Glutamatergic neuron (in vitro differentiated cells): ENCODE results near the gene MED9. TPM values are rescaled to one million over a fixed set of nuclear protein-coding genes. Genes with fewer than 3 reads are reported as not detected.
"Not testable (repeated sequence)": the region's sequence is repeated elsewhere in the genome, so short reads cannot be mapped to it uniquely, and the experiment has no call there.

Source experiments
- DNase-seq: peaks from one replicate; pipeline ENCODE4 v3.0.0; 2022
- H3K27ac Mint-ChIP-seq: one replicate; pipeline ENCODE4 v1.8.0; 2020; ENCODE audit warnings: mild to moderate bottlenecking, mixed read lengths, inconsistent platforms; ENCODE audit not compliant: unreplicated experiment
- H3K27me3 Mint-ChIP-seq: one replicate; pipeline ENCODE4 v1.8.0; 2020; ENCODE audit warnings: mild to moderate bottlenecking, moderate library complexity, mixed read lengths, inconsistent platforms; ENCODE audit not compliant: unreplicated experiment
- H3K36me3 Mint-ChIP-seq: one replicate; pipeline ENCODE4 v1.8.0; 2020; ENCODE audit warnings: mild to moderate bottlenecking, mixed read lengths, inconsistent platforms; ENCODE audit not compliant: unreplicated experiment
- H3K4me1 Mint-ChIP-seq: one replicate; pipeline ENCODE4 v1.8.0; 2020; ENCODE audit warnings: mild to moderate bottlenecking, low read depth, mixed read lengths, inconsistent platforms; ENCODE audit not compliant: unreplicated experiment
- H3K4me3 Mint-ChIP-seq: one replicate; pipeline ENCODE4 v1.8.0; 2020; ENCODE audit warnings: mild to moderate bottlenecking, mixed read lengths, inconsistent platforms; ENCODE audit not compliant: unreplicated experiment
- H3K9me3 Mint-ChIP-seq: one replicate; pipeline ENCODE4 v1.8.0; 2020; ENCODE audit warnings: mild to moderate bottlenecking, moderate library complexity, mixed read lengths, inconsistent platforms; ENCODE audit not compliant: unreplicated experiment
- CTCF ChIP-seq: fragments of 200-600 bp; sonication (generic); IDR thresholded peaks from one replicate; pipeline ENCODE4 v1.5.0; 2021; ENCODE audit not compliant: partially characterized antibody, unreplicated experiment
- long read RNA-seq: library from polyadenylated mRNA; unstranded; transcript quantifications from one replicate; pipeline ENCODE4 v2.0.0, GENCODE V29; 2020; ENCODE audit not compliant: unreplicated experiment
- total RNA-seq: library from RNA; stranded (reverse); fragmentation: NEBNext Ultra II Directional; extraction: Animal tissue kit (Norgen Biotek cat#: 25700); gene quantifications from one replicate; pipeline ENCODE4 v1.2.1, GENCODE V29; 2021; ENCODE audit not compliant: unreplicated experiment

The MED9 gene
- 23.2 TPM for total RNA-seq
- long read RNA-seq, transcript MED9-201 (2 exons, 2,228 nt): major isoform, 19 of 23 reads
- long read RNA-seq, partial matches to known transcripts: 0 of 23 reads
- long read RNA-seq, other reads (novel, unspliced or antisense): 3 of 23 reads

GRCh38 chr17:17476865-17477467 is at the start of gene MED9:
TSS of gene MED9 (plus strand) at chr17:17477000. CDS start at chr17:17477042, 42 bp downstream.
- peak within 1 kb of the TSS; percentile 95 for H3K4me3 Mint-ChIP-seq
- peaks cover 5% of the 10 kb centered on the region for H3K9me3 Mint-ChIP-seq
- no peaks in the 10 kb centered on the region for H3K36me3 Mint-ChIP-seq
- peak within 1 kb of the TSS; percentile 97 for H3K27ac Mint-ChIP-seq
- peak; percentile 96 for DNase-seq
- TF ChIP-seq CTCF: no peak
- peaks cover 28% of the 10 kb centered on the region for H3K4me1 Mint-ChIP-seq
- H3K27me3 Mint-ChIP-seq: peaks cover 3% of the 10 kb centered on the region

- DNase-seq: no peak
- no peak overlapping the region for H3K27ac Mint-ChIP-seq
- H3K4me1 Mint-ChIP-seq: peaks cover 6% of the 10 kb centered on the region
- peaks cover 14% of the 10 kb centered on the region for H3K36me3 Mint-ChIP-seq
- H3K4me3 Mint-ChIP-seq: no peak overlapping the region
- H3K9me3 Mint-ChIP-seq: peaks cover 5% of the 10 kb centered on the region
- TF ChIP-seq CTCF: no peak
- H3K27me3 Mint-ChIP-seq: peaks cover 3% of the 10 kb centered on the region
Observed at GRCh38 chr17:17429222-17429621, 47.6 kb upstream of the MED9 start.

GRCh38 chr17:17430924-17431323 is 45.9 kb upstream of the MED9 start:
- H3K9me3 Mint-ChIP-seq, DNase-seq, H3K4me3 Mint-ChIP-seq, H3K4me1 Mint-ChIP-seq, H3K27ac Mint-ChIP-seq, H3K27me3 Mint-ChIP-seq: not testable (repeated sequence)
- H3K36me3 Mint-ChIP-seq: peaks cover 19% of the 10 kb centered on the region

- H3K27ac Mint-ChIP-seq: no peak overlapping the region
- no peak for DNase-seq
Observed at GRCh38 chr17:17431605-17432004, 45.2 kb upstream of the MED9 start.

GRCh38 chr17:17433000-17433703 is 43.6 kb upstream of the MED9 start:
- Mint-ChIP-seq H3K4me1 (peaks cover 8% of the 10 kb centered on the region), H3K27ac (peak overlapping the region; percentile 4), H3K27me3 (peaks cover 3% of the 10 kb centered on the region), H3K4me3 (no peak overlapping the region), H3K36me3 (peaks cover 11% of the 10 kb centered on the region), H3K9me3 (peaks cover 5% of the 10 kb centered on the region)
- no peak for DNase-seq
- TF ChIP-seq CTCF: no peak

More at GRCh38 chr17:17431605-17432004, 45.2 kb upstream of the MED9 start:
- Mint-ChIP-seq H3K4me3 (no peak overlapping the region), H3K27me3 (peaks cover 3% of the 10 kb centered on the region), H3K4me1 (peaks cover 6% of the 10 kb centered on the region), H3K36me3 (peaks cover 19% of the 10 kb centered on the region), H3K9me3 (peaks cover 5% of the 10 kb centered on the region)
- TF ChIP-seq CTCF: no peak
